HG02885 (cell line): ENCODE results near the gene PTX4.

Experiments
- ATAC-seq: cut with Tn5 transposase; IDR thresholded peaks from one replicate; pipeline ENCODE4 v1.9.1; 2021; ENCODE audit warnings: mild to moderate bottlenecking; ENCODE audit not compliant: unreplicated experiment, poor library complexity

PTX4 gene, protein sequence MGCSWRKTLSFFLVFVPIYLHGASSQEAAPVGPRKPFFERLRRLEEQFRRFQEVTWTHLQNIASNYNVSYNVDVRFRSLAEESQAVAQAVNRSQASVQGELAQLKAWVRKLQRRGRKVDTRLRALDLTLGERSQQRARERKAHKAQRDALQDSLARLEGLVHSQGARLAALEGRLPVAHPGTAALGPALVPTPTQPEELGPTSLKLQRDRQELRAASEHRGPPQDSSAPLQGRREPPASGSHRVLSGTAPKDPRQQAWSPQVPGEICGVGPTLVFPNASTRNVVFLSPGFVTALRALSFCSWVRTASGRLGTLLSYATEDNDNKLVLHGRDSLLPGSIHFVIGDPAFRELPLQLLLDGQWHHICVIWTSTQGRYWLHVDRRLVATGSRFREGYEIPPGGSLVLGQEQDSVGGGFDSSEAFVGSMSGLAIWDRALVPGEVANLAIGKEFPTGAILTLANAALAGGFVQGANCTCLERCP

DNA sequence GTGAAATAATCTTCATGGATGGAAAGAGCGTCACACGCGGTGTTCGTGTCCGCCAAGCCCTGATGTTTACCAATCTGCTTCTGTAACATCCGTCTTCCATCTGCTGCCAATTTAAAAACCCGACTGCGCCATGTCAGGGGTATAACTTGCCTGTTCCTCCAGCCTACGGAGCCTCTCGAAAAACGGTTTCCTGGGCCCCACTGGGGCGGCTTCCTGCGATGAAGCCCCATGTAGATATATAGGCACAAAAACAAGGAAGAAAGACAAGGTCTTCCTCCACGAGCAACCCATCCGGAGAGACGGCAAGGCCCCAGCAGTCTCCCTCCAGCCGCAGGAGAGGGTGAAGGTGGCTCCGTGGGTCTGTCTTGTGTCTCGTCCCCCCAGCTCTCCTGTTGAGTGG, at the start of gene PTX4:
Gene PTX4, minus strand, starts transcription at position 326 of the 400 bp plus-strand sequence. Its CDS starts 35 bp downstream, at position 291.
- no peak for ATAC-seq

GRCh38 chr16:1537763-1538289, 49.1 kb upstream of the PTX4 start:
- ATAC-seq = no peak

- no peak for ATAC-seq
These were observed 48.4 kb upstream of the PTX4 start for GRCh38 chr16:1537138-1537577.

GRCh38 chr16:1536601-1537000, 47.9 kb upstream of the PTX4 start:
- no peak for ATAC-seq

DNA sequence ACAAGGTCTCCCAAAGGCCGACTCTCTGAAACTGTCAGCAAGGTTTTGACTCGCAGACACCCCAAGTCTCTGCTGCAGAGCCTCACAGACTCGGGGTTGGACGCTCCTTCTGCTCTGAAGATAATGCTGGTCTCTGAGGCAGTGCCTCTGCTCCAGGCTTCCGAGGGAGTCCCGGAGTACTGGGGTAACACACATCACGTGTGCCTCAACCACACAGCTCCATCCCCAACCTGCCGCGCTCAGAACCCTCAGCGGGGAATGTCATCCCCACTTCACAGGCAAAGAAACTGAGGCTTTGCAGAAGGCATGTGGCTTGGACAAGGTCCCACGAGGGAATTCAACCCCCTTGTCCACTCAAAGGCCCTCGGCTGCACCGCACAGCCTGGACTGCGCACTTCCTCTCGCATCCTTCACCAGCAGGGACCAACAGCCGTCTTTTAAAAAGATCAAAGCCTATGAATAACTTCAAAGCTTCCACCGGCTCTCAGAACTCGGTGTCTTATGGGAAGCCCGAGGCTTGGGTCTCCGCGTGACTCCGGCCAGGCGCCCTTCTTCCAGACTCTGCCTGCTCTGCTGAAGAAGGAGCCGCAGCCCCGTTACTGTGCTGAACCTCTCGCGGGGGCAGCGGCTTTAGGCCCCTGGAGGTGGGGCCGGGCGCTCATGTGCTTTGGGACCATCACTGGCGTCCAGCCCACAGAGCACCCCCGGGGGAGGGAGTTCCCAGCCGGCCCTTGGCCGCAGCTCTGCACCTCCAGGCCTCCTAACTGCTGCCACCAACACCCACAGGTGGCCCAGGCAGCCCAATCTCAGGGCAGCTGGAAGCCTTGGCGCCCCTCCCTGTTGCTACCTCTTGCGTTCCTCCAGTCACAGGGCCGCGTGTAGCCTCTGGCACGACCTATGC, 46.9 kb upstream of the PTX4 start:
- ATAC-seq = no peak

- ATAC-seq = no peak
These were observed 45.6 kb upstream of the PTX4 start for GRCh38 chr16:1534021-1535020.

GRCh38 chr16:1533443-1533951, 44.8 kb upstream of the PTX4 start, which contains the start of gene TMEM204:
Gene TMEM204, plus strand, starts transcription at chr16:1533666. Its CDS starts 610 bp downstream, at chr16:1534276.
- ATAC-seq = no peak

DNA sequence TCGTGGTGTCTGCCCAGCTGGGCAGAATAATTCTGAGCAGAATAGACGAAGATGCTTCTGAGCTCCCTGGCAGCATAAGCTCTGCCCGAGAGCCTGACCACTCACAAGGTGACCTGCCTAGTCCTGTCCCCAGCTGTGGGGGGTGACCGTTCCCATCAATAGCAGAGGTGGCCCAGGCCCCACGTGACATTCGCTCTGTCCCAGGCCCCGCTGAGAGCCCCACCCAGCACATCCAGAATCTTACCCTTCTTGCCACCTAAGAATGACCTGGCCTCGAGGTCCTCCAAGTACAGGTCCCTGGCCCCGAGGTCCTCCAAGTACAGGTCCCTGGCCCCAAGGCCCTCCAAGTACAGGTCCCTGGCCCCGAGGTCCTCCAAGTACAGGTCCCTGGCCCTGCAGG, 44.0 kb upstream of the PTX4 start:
- ATAC-seq = no peak

- no peak for ATAC-seq
These were observed 43.5 kb upstream of the PTX4 start for GRCh38 chr16:1532081-1532760.

- no peak for ATAC-seq
These were observed 42.8 kb upstream of the PTX4 start for GRCh38 chr16:1531638-1531910.

GRCh38 chr16:1530883-1531637, 42.3 kb upstream of the PTX4 start:
- no peak for ATAC-seq

DNA sequence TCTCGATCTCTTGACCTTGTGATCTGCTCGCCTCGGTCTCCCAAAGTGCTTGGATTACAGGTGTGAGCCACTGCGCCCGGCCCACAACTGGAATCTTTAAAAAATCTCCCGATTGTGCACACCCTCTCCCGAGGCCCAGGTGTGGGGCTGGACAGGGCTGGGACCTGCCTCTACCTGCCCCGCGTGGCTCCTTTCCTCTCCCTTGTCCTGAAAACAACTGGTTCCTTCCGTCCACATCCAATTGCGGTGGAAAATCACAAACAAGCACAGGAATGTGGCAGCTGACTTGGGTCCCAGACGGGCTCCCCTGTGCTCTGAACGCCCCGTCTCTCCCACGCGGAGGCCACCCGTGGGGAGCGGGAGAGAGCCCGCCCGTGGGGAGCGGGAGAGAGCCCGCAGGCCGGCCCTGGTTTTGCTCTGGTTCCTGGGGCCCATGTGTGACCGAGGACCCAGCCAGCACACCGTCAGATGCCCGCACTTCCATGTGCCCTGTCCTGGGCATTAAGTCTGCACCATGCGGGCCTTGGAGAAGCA, 41.7 kb upstream of the PTX4 start:
- ATAC-seq = no peak

GRCh38 chr16:1528921-1529537, 40.3 kb upstream of the PTX4 start:
- ATAC-seq = no peak

DNA sequence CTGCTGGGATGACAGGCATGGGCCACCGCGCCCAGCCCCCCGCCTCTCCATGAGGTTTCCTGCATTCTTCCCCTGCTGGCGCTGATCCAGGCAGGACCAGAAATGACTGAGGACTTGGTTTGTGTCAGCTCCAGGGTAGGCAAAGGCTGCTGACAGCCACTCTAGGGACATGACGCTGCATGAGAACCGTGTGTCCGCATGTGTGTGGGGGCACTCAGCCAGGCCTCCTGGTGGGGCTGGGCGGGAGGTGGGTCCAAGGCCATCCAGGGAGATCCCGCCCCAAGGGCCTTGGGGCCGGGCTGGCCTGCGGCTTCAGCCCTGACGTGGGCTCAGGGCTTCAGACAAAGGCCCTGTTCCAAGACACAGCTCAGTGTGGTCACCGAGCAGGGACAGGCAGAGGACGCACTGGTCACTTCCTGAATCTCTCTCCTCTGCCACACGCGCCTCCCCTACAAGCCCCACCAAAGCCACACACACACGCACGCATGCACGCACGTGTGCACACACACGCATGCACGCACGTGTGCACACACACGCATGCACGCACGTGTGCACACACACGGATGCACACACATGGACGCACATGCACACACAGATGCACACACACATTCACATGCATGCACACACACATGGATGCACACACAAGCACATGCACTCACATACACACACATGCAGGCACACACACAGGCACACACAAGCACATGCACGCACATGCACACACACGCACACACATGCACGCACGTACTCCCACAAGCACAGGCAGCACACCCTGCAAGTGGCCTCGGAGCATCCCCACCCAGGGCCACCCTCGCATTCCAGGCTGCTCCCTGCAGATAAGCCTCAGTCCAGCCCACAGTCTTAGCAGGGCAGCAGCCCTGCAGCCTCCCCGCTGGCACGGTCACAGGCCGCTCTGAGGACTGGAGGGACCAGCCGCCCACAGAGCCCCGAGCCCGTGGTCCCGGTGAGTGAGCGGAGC, 39.4 kb upstream of the PTX4 start:
- ATAC-seq = no peak

DNA sequence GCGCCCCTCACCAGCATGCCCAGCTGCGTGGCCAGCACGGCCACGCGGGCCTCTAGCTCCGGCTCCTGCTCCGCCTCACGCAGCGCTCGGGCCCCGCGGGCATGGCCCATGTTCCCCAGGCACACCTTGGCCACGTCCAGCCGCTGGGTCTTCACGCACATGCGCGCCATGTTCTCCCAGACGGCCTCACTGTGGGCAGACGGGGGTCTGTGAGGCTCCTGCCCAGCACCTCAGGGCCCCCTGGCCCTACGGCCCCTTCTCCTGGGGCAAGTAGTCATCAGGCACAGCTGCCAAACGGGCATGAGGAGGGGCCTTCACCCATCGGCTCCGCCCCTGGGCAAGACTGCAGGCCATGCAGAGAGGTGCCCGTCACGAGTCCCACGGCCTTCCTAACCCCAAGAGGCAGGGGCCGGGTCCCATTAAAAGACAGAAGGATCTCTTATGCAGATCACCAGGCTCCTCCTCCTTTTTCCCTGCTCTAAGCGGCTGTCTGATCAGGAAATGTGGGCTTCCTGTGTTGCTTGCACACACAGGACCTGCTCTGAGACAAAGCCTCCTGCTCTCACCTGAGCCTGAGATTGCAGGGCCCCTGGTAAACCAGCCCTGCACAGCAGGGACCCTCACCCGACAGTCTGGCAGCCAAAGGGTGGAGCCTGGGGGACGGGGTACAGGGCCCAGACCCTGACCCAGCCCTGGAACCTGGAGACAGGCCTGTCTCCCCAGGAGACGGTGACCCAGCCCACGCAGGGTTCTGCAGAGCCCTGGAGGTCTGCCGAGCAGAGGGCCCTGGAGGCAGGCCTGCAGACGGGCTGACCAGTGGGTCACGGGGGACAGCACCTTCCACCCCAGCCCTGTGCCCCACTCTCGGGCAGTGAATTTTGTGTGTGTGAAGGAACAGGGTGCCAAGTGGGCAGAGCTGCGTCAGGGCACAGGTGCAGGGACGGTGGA, 38.1 kb upstream of the PTX4 start:
- no peak for ATAC-seq
